HCT116 (cell line): ENCODE measurements around the gene DHPS. TPM values are rescaled to one million over a fixed set of nuclear protein-coding genes. Genes with fewer than 3 reads are reported as not detected.

Experiments
- ATAC-seq: fragments of 200-7000 bp; cut with Tn5 transposase; 2 replicates; pipeline ENCODE4 v1.9.1; 2020; ENCODE audit warnings: mild to moderate bottlenecking, moderate library complexity
- BruUV-seq: library from RNA; stranded (reverse); fragments of 400-500 nt; replicated peaks from 2 replicates; lab custom pipeline; 2021; lab: Mats Ljungman, UMichigan
- CTCF ChIA-PET: fragments of 300-600 bp; sonication (Branson Sonifier 250); formaldehyde crosslinking; loops from one replicate; lab custom pipeline; 2021; ENCODE audit warnings: antibody characterized with exemption; lab: Charles Lee
- POLR2A ChIA-PET: fragments of 300-600, 350-600 bp; sonication (Branson Sonifier 250); formaldehyde crosslinking; loops from one replicate; lab custom pipeline; 2021; ENCODE audit warnings: antibody characterized with exemption; lab: Charles Lee
- RAD21 ChIA-PET, 2 experiments: fragments of 300-600 bp; sonication (Branson Sonifier 250); formaldehyde crosslinking; loops; one replicate each; lab custom pipeline; 2023; ENCODE audit warnings: low total read pairs in 2 of 2; ENCODE audit not compliant: uncharacterized antibody in 2 of 2, unreplicated experiment in 2 of 2, low non-redundant PET in 1 of 2; lab: Charles Lee
- DNase-seq: peaks from one replicate; pipeline ENCODE4 v3.0.0-alpha.2; 2010; ENCODE audit warnings: low read depth, low spot score
- H2AFZ ChIP-seq: fragments of 200-600 bp; shearing (Covaris generic), sonication (generic); 2 replicates; pipeline ENCODE4 v1.6.1; 2017; ENCODE audit warnings: low read depth, mixed run types, mixed read lengths, antibody characterized with exemption, low read length; ENCODE audit not compliant: poor library complexity, severe bottlenecking
- H3K27ac ChIP-seq: 2 replicates; pipeline ENCODE4 v1.5.1; 2012; ENCODE audit warnings: low read depth, low read length
- H3K27me3 ChIP-seq: fragments of 200-600 bp; sonication (generic); 2 replicates; pipeline ENCODE4 v1.6.1; 2016; ENCODE audit warnings: mixed run types, low read length, mixed read lengths; ENCODE audit not compliant: insufficient read depth
- H3K36me3 ChIP-seq, 2 experiments: fragments of 200-500 bp in 1 of 2; fragments of 200-600 bp in 1 of 2; sonication (Bioruptor generic) in 1 of 2; sonication (generic) in 1 of 2; 2 replicates each; pipeline versions ENCODE4 v1.5.1 to v1.6.1; 2014 to 2016; ENCODE audit warnings: low read length in 2 of 2, inconsistent platforms in 1 of 2, mixed read lengths in 1 of 2, mixed run types in 1 of 2; ENCODE audit not compliant: insufficient read depth in 2 of 2, control insufficient read depth in 1 of 2
- H3K4me1 ChIP-seq, 2 experiments: fragments of 200-600 bp in 1 of 2; sonication (generic) in 1 of 2; 2 replicates each; pipeline versions ENCODE4 v1.5.1 to v1.6.1; 2012 to 2017; ENCODE audit warnings: low read length in 2 of 2, inconsistent platforms in 1 of 2, mild to moderate bottlenecking in 1 of 2, mixed read lengths in 1 of 2, mixed run types in 1 of 2, moderate library complexity in 1 of 2; ENCODE audit not compliant: insufficient read depth in 2 of 2, control insufficient read depth in 1 of 2
- H3K4me2 ChIP-seq: fragments of 200-600 bp; sonication (generic); 2 replicates; pipeline ENCODE4 v1.6.1; 2017; ENCODE audit warnings: mixed run types, low read length, mixed read lengths
- H3K4me3 ChIP-seq, 2 experiments: fragments of 200-600 bp in 1 of 2; sonication (generic) in 1 of 2; replicated peaks in 1 of 2; 2 replicates each; pipeline ENCODE4 v1.5.1; 2011 to 2016; ENCODE audit warnings: low read length in 2 of 2, control low read depth in 1 of 2, low read depth in 1 of 2, mild to moderate bottlenecking in 1 of 2, mixed read lengths in 1 of 2, mixed run types in 1 of 2
- H3K79me2 ChIP-seq: fragments of 200-600 bp; sonication (generic); 2 replicates; pipeline ENCODE4 v1.6.1; 2017; ENCODE audit warnings: mild to moderate bottlenecking, mixed run types, low read length, moderate library complexity, mixed read lengths; ENCODE audit not compliant: insufficient read depth
- H3K9ac ChIP-seq: fragments of 200-600 bp; sonication (generic); 2 replicates; pipeline ENCODE4 v1.6.1; 2016; ENCODE audit warnings: low read length, mixed read lengths
- H3K9me2 ChIP-seq: fragments of 200-600 bp; sonication (generic), shearing (Covaris generic); 2 replicates; pipeline ENCODE4 v1.6.1; 2017; ENCODE audit warnings: mixed run types, mild to moderate bottlenecking, moderate library complexity; ENCODE audit not compliant: insufficient read depth
- H3K9me3 ChIP-seq, 2 experiments: fragments of 200-500 bp in 1 of 2; fragments of 200-600 bp in 1 of 2; sonication (Bioruptor generic) in 1 of 2; sonication (generic) in 1 of 2; 2 replicates each; pipeline ENCODE4 v1.6.1; 2014 to 2017; ENCODE audit warnings: low read length in 2 of 2, mixed read lengths in 2 of 2, inconsistent platforms in 1 of 2, low read depth in 1 of 2, mild to moderate bottlenecking in 1 of 2, mixed run types in 1 of 2, moderate library complexity in 1 of 2; ENCODE audit not compliant: control insufficient read depth in 1 of 2, insufficient read depth in 1 of 2
- H4K20me1 ChIP-seq: fragments of 200-600 bp; sonication (generic), shearing (Covaris generic); 2 replicates; pipeline ENCODE4 v1.6.1; 2017; ENCODE audit warnings: mixed run types, mild to moderate bottlenecking, moderate library complexity; ENCODE audit not compliant: insufficient read depth
- CBX3 ChIP-seq: IDR thresholded peaks from 2 replicates; pipeline ENCODE4 v1.6.1; 2012; ENCODE audit warnings: low read depth
- CEBPB ChIP-seq: IDR thresholded peaks from 2 replicates; pipeline ENCODE4 v1.6.1; 2012; ENCODE audit warnings: low read depth
- EGR1 ChIP-seq: IDR thresholded peaks from 2 replicates; pipeline ENCODE4 v1.6.1; 2012; ENCODE audit warnings: low read depth
- ELF1 ChIP-seq: IDR thresholded peaks from 2 replicates; pipeline ENCODE4 v1.6.1; 2012; ENCODE audit warnings: low read depth, borderline replicate concordance
- EZH2 ChIP-seq: fragments of 200-600 bp; sonication (generic); IDR thresholded peaks from 2 replicates; pipeline ENCODE4 v1.6.1; 2017; ENCODE audit warnings: antibody characterized with exemption, mixed run types
- EZH2phosphoT487 ChIP-seq: fragments of 200-600 bp; IDR thresholded peaks from 2 replicates; pipeline ENCODE4 v1.6.1; 2018; ENCODE audit warnings: antibody characterized with exemption, borderline replicate concordance
- FOSL1 ChIP-seq: IDR thresholded peaks from 2 replicates; pipeline ENCODE4 v1.6.1; 2012; ENCODE audit warnings: low read depth
- POLR2AphosphoS5 ChIP-seq: IDR thresholded peaks from 2 replicates; pipeline ENCODE4 v1.6.1; 2011; ENCODE audit warnings: mild to moderate bottlenecking, low read depth, low read length, moderate library complexity
- RAD21 ChIP-seq: IDR thresholded peaks from 2 replicates; pipeline ENCODE4 v1.6.1; 2012; ENCODE audit warnings: low read depth, mild to moderate bottlenecking
- SP1 ChIP-seq: IDR thresholded peaks from 2 replicates; pipeline ENCODE4 v1.6.1; 2012; ENCODE audit warnings: low read depth
- SRF ChIP-seq: IDR thresholded peaks from 2 replicates; pipeline ENCODE4 v1.6.1; 2012; ENCODE audit warnings: low read depth
- TCF7L2 ChIP-seq: IDR thresholded peaks from 2 replicates; pipeline ENCODE4 v1.7.0; 2011; ENCODE audit warnings: borderline replicate concordance, inconsistent platforms; ENCODE audit not compliant: insufficient read depth, insufficient read length; ENCODE audit errors: extremely low read depth
- YY1 ChIP-seq: IDR thresholded peaks from 2 replicates; pipeline ENCODE4 v1.6.1; 2011; ENCODE audit warnings: low read length, low read depth, moderate library complexity, mild to moderate bottlenecking; ENCODE audit not compliant: insufficient replicate concordance; ENCODE audit errors: extremely low read depth
- ZNF274 ChIP-seq: fragments of 200-500 bp; sonication (Bioruptor generic); IDR thresholded peaks from 2 replicates; pipeline ENCODE4 v1.6.1; 2014; ENCODE audit warnings: mild to moderate bottlenecking, low read depth, low read length, inconsistent platforms
- intact Hi-C: fragments of 100-400 bp; cut with micrococcal nuclease; formaldehyde crosslinking; loops from 2 replicates; pipeline ENCODE4 v1.10.0; 2022
- total RNA-seq: library from RNA; stranded (reverse); gene quantifications from one replicate; pipeline ENCODE4 v1.2.1, GENCODE V29; 2021; ENCODE audit not compliant: unreplicated experiment
- TF ChIP-seq, protein P1 (sequence below), 3 experiments: fragments of 200-600 bp in 1 of 3; sonication (generic) in 1 of 3; IDR thresholded peaks in 2 of 3; conservative IDR thresholded peaks in 1 of 3; 2 replicates each; pipeline ENCODE4 v1.5.1; 2012 to 2017; ENCODE audit warnings: low read depth in 2 of 3, low read length in 2 of 3, antibody characterized with exemption in 1 of 3, borderline replicate concordance in 1 of 3, control low read depth in 1 of 3, mild to moderate bottlenecking in 1 of 3, mixed read lengths in 1 of 3, mixed run types in 1 of 3, moderate library complexity in 1 of 3; ENCODE audit not compliant: insufficient read depth in 1 of 3
- TF ChIP-seq, protein P2 (sequence below): IDR thresholded peaks from 2 replicates; pipeline ENCODE4 v1.6.1; 2012
- TF ChIP-seq, protein P3 (sequence below): IDR thresholded peaks from 2 replicates; pipeline ENCODE4 v1.6.1; 2012
- TF ChIP-seq, protein P4 (sequence below): IDR thresholded peaks from 2 replicates; pipeline ENCODE4 v1.6.1; 2011; ENCODE audit warnings: mild to moderate bottlenecking, low read length, moderate library complexity; ENCODE audit not compliant: insufficient replicate concordance; ENCODE audit errors: extremely low read depth

Gene DHPS
- total RNA-seq, 1 experiment from 2014 or later: 134 TPM

DNA sequence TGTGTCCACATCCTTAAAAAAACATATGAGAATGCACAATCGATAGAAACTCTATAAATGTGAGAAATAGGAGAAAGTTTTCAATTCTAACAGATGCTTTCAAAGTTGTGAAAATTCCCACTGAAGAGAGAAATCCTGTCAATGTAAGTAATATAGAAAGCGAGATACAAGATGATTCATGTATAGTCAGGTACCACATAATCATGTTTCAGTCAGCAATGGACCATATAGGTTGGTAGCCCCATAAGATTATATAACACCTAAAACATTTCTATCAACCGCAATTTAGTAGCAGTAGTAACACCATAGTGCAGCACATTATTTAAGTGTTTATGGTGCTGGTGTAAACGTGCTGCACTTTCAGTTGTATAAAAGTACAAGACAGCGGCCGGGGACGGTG is 52.5 kb downstream of the DHPS start:
- RAD21 ChIA-PET: no interaction called here
- H3K9ac ChIP-seq: no peak overlapping the region
- no peak overlapping the region for H3K4me3 ChIP-seq
- H3K27ac ChIP-seq: no peak overlapping the region
- POLR2A ChIA-PET: no interaction called here
- H3K4me1 ChIP-seq: no peaks in the 10 kb centered on the region
- ATAC-seq: no peak
- TF ChIP-seq CEBPB (no peak), EZH2phosphoT487 (no peak), YY1 (no peak), FOSL1 (no peak), EGR1 (no peak), ELF1 (no peak), ZNF274 (no peak), SP1 (no peak), CBX3 (no peak), RAD21 (no peak), POLR2AphosphoS5 (no peak), TCF7L2 (no peak), EZH2 (no peak), SRF (no peak)
- TF ChIP-seq, protein P1, sequence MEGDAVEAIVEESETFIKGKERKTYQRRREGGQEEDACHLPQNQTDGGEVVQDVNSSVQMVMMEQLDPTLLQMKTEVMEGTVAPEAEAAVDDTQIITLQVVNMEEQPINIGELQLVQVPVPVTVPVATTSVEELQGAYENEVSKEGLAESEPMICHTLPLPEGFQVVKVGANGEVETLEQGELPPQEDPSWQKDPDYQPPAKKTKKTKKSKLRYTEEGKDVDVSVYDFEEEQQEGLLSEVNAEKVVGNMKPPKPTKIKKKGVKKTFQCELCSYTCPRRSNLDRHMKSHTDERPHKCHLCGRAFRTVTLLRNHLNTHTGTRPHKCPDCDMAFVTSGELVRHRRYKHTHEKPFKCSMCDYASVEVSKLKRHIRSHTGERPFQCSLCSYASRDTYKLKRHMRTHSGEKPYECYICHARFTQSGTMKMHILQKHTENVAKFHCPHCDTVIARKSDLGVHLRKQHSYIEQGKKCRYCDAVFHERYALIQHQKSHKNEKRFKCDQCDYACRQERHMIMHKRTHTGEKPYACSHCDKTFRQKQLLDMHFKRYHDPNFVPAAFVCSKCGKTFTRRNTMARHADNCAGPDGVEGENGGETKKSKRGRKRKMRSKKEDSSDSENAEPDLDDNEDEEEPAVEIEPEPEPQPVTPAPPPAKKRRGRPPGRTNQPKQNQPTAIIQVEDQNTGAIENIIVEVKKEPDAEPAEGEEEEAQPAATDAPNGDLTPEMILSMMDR (IDR thresholded peaks at IDR 0.05 in 2 of 3, conservative IDR thresholded peaks at IDR 0.05 in 1 of 3; ENCODE audit: borderline replicate concordance in 1 of 3, insufficient read depth in 1 of 3, low read depth in 2 of 3, low read length in 2 of 3): no peak
- TF ChIP-seq, protein P2, sequence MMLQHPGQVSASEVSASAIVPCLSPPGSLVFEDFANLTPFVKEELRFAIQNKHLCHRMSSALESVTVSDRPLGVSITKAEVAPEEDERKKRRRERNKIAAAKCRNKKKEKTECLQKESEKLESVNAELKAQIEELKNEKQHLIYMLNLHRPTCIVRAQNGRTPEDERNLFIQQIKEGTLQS: no peak
- TF ChIP-seq, protein P3, sequence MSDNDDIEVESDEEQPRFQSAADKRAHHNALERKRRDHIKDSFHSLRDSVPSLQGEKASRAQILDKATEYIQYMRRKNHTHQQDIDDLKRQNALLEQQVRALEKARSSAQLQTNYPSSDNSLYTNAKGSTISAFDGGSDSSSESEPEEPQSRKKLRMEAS: no peak
- TF ChIP-seq, protein P4, sequence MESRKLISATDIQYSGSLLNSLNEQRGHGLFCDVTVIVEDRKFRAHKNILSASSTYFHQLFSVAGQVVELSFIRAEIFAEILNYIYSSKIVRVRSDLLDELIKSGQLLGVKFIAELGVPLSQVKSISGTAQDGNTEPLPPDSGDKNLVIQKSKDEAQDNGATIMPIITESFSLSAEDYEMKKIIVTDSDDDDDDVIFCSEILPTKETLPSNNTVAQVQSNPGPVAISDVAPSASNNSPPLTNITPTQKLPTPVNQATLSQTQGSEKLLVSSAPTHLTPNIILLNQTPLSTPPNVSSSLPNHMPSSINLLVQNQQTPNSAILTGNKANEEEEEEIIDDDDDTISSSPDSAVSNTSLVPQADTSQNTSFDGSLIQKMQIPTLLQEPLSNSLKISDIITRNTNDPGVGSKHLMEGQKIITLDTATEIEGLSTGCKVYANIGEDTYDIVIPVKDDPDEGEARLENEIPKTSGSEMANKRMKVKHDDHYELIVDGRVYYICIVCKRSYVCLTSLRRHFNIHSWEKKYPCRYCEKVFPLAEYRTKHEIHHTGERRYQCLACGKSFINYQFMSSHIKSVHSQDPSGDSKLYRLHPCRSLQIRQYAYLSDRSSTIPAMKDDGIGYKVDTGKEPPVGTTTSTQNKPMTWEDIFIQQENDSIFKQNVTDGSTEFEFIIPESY: no peak
- TF ChIP-seq, all 23 proteins: peak for 0
- Histone ChIP-seq H3K4me2 (no peak overlapping the region), H2AFZ (no peak overlapping the region), H3K9me3 (peaks cover 27 to 28% of the 10 kb centered on the region in 2 experiments; a peak in 3 of 4 replicates), H3K36me3 (peaks cover 20 to 45% of the 10 kb centered on the region in 2 experiments), H4K20me1 (no peaks in the 10 kb centered on the region), H3K27me3 (no peaks in the 10 kb centered on the region), H3K79me2 (no peaks in the 10 kb centered on the region), H3K9me2 (no peaks in the 10 kb centered on the region)
- no peak for DNase-seq
- TSS peak; percentile 40 for BruUV-seq
- CTCF ChIA-PET: no interaction called here
- intact Hi-C loops: no loop called here
